GM12878 (cell line): ENCODE results near the gene S1PR1. TPM values are rescaled to one million over a fixed set of nuclear protein-coding genes. Genes with fewer than 3 reads are reported as not detected.

ENCODE experiments used
- ATAC-seq: fragments of 200-7000 bp; cut with Tn5 transposase; 3 replicates; pipeline ENCODE4 v1.9.1; 2020; ENCODE audit warnings: mild to moderate bottlenecking, moderate library complexity
- BruUV-seq: library from RNA; stranded (reverse); fragments of 400-500 nt; replicated peaks from 2 replicates; lab custom pipeline; 2021; lab: Mats Ljungman, UMichigan
- CTCF ChIA-PET: fragments of 300-600 bp; sonication (Branson Sonifier 250); formaldehyde crosslinking; extraction: SDS; loops from one replicate; lab custom pipeline; 2021; ENCODE audit warnings: inconsistent platforms; lab: Yijun Ruan, JAX
- POLR2A ChIA-PET: fragments of 350-600 bp; formaldehyde crosslinking; extraction: SDS; loops from one replicate; lab custom pipeline; 2021; ENCODE audit warnings: inconsistent platforms; lab: Charles Lee
- RAD21 ChIA-PET: fragments of 300-600 bp; sonication (Branson Sonifier 250); formaldehyde crosslinking; loops from one replicate; lab custom pipeline; 2023; ENCODE audit warnings: antibody characterized with exemption; ENCODE audit not compliant: unreplicated experiment; lab: Charles Lee
- SMC1A ChIA-PET: fragments of 300-600 bp; sonication (Branson Sonifier 250); formaldehyde crosslinking; loops from one replicate; lab custom pipeline; 2023; ENCODE audit not compliant: unreplicated experiment, uncharacterized antibody; lab: Charles Lee
- DNase-seq: peaks from one replicate; pipeline ENCODE4 v3.0.0-alpha.2; 2011; ENCODE audit warnings: low read depth, low spot score
- FAIRE-seq: peaks from 3 replicates; lab custom pipeline; 2011; peaks lifted over from hg19 to GRCh38; lab: Jason Lieb, UNC
- H2AFZ ChIP-seq: 2 replicates; pipeline ENCODE4 v1.6.0; 2011; ENCODE audit warnings: low read depth, low read length, control low read depth; ENCODE audit not compliant: control insufficient read depth
- H3K27ac ChIP-seq: 2 replicates; pipeline ENCODE4 v1.5.1; 2011; ENCODE audit warnings: control low read depth; ENCODE audit not compliant: control insufficient read depth, insufficient read depth
- H3K27me3 ChIP-seq, 2 experiments: replicated peaks in 1 of 2; 2 replicates each; pipeline versions ENCODE4 v1.6.0 to v1.6.1; 2011; ENCODE audit warnings: low read length in 1 of 2; ENCODE audit not compliant: control insufficient read depth in 2 of 2, insufficient read depth in 2 of 2
- H3K36me3 ChIP-seq, 2 experiments: 2 replicates each; pipeline ENCODE4 v1.5.1; 2011; ENCODE audit warnings: low read length in 1 of 2; ENCODE audit not compliant: control insufficient read depth in 2 of 2, insufficient read depth in 2 of 2
- H3K4me1 ChIP-seq: 2 replicates; pipeline ENCODE4 v1.6.1; 2011; ENCODE audit warnings: mild to moderate bottlenecking, low read length, moderate library complexity, mixed read lengths; ENCODE audit not compliant: control insufficient read depth, insufficient read depth
- H3K4me2 ChIP-seq: 2 replicates; pipeline ENCODE4 v1.6.0; 2011; ENCODE audit warnings: control low read depth; ENCODE audit not compliant: control insufficient read depth, insufficient read depth
- H3K4me3 ChIP-seq: fragments of 200-600 bp; sonication (generic); 2 replicates; pipeline ENCODE4 v1.5.1; 2016
- H3K79me2 ChIP-seq: 2 replicates; pipeline ENCODE4 v1.6.0; 2011; ENCODE audit warnings: low read length; ENCODE audit not compliant: control insufficient read depth, insufficient read depth
- H3K9ac ChIP-seq: 2 replicates; pipeline ENCODE4 v1.8.0; 2011; ENCODE audit warnings: low read length, control low read depth, mixed read lengths; ENCODE audit not compliant: control insufficient read depth, insufficient read depth
- H3K9me3 ChIP-seq: replicated peaks from 3 replicates; pipeline ENCODE4 v1.5.1; 2011; ENCODE audit warnings: mild to moderate bottlenecking, low read length; ENCODE audit not compliant: control insufficient read depth, insufficient read depth
- H4K20me1 ChIP-seq: 2 replicates; pipeline ENCODE4 v1.6.0; 2011; ENCODE audit not compliant: control insufficient read depth, insufficient read depth
- BRCA1 ChIP-seq: IDR thresholded peaks from 2 replicates; pipeline ENCODE4 v1.6.1; 2011; ENCODE audit warnings: low read depth, low read length, improper control_type of control experiment
- CBX5 ChIP-seq: sonication (generic); IDR thresholded peaks from 2 replicates; pipeline ENCODE4 v1.6.1; 2016; ENCODE audit warnings: low read depth, moderate library complexity, mild to moderate bottlenecking, inconsistent platforms
- EGR1 ChIP-seq, 2 experiments: IDR thresholded peaks; 1 replicate in 1 of 2; 2 replicates in 1 of 2; pipeline ENCODE4 v1.6.1; 2011 to 2012; ENCODE audit warnings: low read depth in 2 of 2, low read length in 2 of 2, borderline replicate concordance in 1 of 2, mild to moderate bottlenecking in 1 of 2, moderate library complexity in 1 of 2
- ESRRA ChIP-seq: IDR thresholded peaks from 2 replicates; pipeline ENCODE4 v1.6.1; 2012; ENCODE audit warnings: mild to moderate bottlenecking, low read length, improper control_type of control experiment
- FOXK2 ChIP-seq: fragments of 450-650 bp; IDR thresholded peaks from 2 replicates; pipeline ENCODE4 v1.6.1; 2017; ENCODE audit warnings: mild to moderate bottlenecking, moderate library complexity
- HDAC2 ChIP-seq: fragments of 200-600 bp; sonication (generic); IDR thresholded peaks from 2 replicates; pipeline ENCODE4 v1.6.1; 2017
- KAT2A ChIP-seq: conservative IDR thresholded peaks from 2 replicates; pipeline ENCODE4 v1.6.1; 2011; ENCODE audit warnings: low read depth, low read length; ENCODE audit not compliant: control insufficient read depth
- MEF2B ChIP-seq: fragments of 450-650 bp; IDR thresholded peaks from 2 replicates; pipeline ENCODE4 v1.6.1; 2018; ENCODE audit warnings: mild to moderate bottlenecking, moderate library complexity; ENCODE audit not compliant: partially characterized antibody, poor library complexity, severe bottlenecking
- NFYB ChIP-seq: IDR thresholded peaks from 2 replicates; pipeline ENCODE4 v1.6.1; 2011; ENCODE audit warnings: low read depth, mild to moderate bottlenecking, low read length, improper control_type of control experiment, moderate library complexity; ENCODE audit not compliant: insufficient read depth
- NR2C1 ChIP-seq: fragments of 450-650 bp; IDR thresholded peaks from 2 replicates; pipeline ENCODE4 v1.6.1; 2017; ENCODE audit warnings: antibody characterized with exemption, mild to moderate bottlenecking, moderate library complexity
- PAX5 ChIP-seq: IDR thresholded peaks from 2 replicates; pipeline ENCODE4 v1.6.1; 2011; ENCODE audit warnings: low read depth, low read length, borderline replicate concordance
- PAX8 ChIP-seq: fragments of 450-650 bp; IDR thresholded peaks from 2 replicates; pipeline ENCODE4 v1.6.1; 2017; ENCODE audit warnings: mild to moderate bottlenecking, moderate library complexity
- POLR2AphosphoS2 ChIP-seq: IDR thresholded peaks from 2 replicates; pipeline ENCODE4 v1.6.1; 2011; ENCODE audit warnings: low read depth, mild to moderate bottlenecking, low read length, improper control_type of control experiment, moderate library complexity
- SMARCA5 ChIP-seq: fragments of 450-650 bp; IDR thresholded peaks from 2 replicates; pipeline ENCODE4 v1.6.1; 2017; ENCODE audit warnings: mild to moderate bottlenecking
- SPI1 ChIP-seq: IDR thresholded peaks from 2 replicates; pipeline ENCODE4 v1.6.1; 2011; ENCODE audit warnings: low read depth, mild to moderate bottlenecking, low read length, moderate library complexity, borderline replicate concordance; ENCODE audit not compliant: insufficient read depth
- STAT1 ChIP-seq: fragments of 450-650 bp; conservative IDR thresholded peaks from 2 replicates; pipeline ENCODE4 v1.6.1; 2014; ENCODE audit warnings: antibody characterized with exemption, mild to moderate bottlenecking
- WGBS: methylation state at CpG from one replicate; pipeline ENCODE4 v1.1.6; 2016; ENCODE audit warnings: low lambda C conversion rate; ENCODE audit not compliant: insufficient replicate concordance, insufficient coverage; ENCODE audit errors: missing lambda C conversion rate; 5-methylcytosine and 5-hydroxymethylcytosine counted together
- in situ Hi-C: fragments of 300-500 bp; cut with MboI; formaldehyde crosslinking; loops from 9 replicates; pipeline ENCODE4 v1.14.3; 2018; ENCODE audit warnings: mixed read lengths
- intact Hi-C: fragments of 100-400 bp; cut with micrococcal nuclease; formaldehyde crosslinking; loops from one replicate; pipeline ENCODE4 v1.14.2; 2022; ENCODE audit not compliant: unreplicated experiment
- polyA plus RNA-seq, 11 experiments: library from polyadenylated mRNA; depleted of rRNA in 4 of 11; unstranded in 6 of 11; stranded (reverse) in 5 of 11; fragments of >200 nt; fragmentation: Nextera tagmentation in 4 of 11; fragmentation: Illumina TruSeq in 1 of 11; extraction: Ambion mirVana in 4 of 11; extraction: Trizol in 1 of 11; gene quantifications; 1 replicate in 1 of 11; 2 replicates in 10 of 11; pipeline versions ENCODE4 v1.2.1 to v1.2.3, GENCODE V29; 2011 to 2016; ENCODE audit warnings: inconsistent platforms in 2 of 11, missing spikeins in 2 of 11, low read depth in 1 of 11
- total RNA-seq, 4 experiments: library from RNA; depleted of rRNA in 3 of 4; stranded (reverse); fragments of >200 nt in 3 of 4; fragmentation: Illumina TruSeq in 1 of 4; extraction: Trizol in 1 of 4; gene quantifications; 2 replicates each; pipeline versions ENCODE4 v1.2.1 to v1.2.3, GENCODE V29; 2013 to 2021
- TF ChIP-seq, protein P1 (sequence below): IDR thresholded peaks from 2 replicates; pipeline ENCODE4 v1.6.1; 2012; ENCODE audit warnings: low read depth, low read length, improper control_type of control experiment
- TF ChIP-seq, protein P2 (sequence below): fragments of 450-650 bp; conservative IDR thresholded peaks from 2 replicates; pipeline ENCODE4 v1.6.1; 2017; ENCODE audit warnings: mild to moderate bottlenecking, moderate library complexity
- TF ChIP-seq, protein P3 (sequence below): fragments of 450-650 bp; IDR thresholded peaks from 2 replicates; pipeline ENCODE4 v1.6.1; 2017; ENCODE audit warnings: borderline replicate concordance
- TF ChIP-seq, protein P4 (sequence below): IDR thresholded peaks from 2 replicates; pipeline ENCODE4 v1.6.1; 2012; ENCODE audit warnings: low read depth, low read length, improper control_type of control experiment

The S1PR1 gene
- total and polyA plus RNA-seq, 10 of the 15 experiments (the other 5 are each of a cell fraction or from before 2014, with no cell fraction given) = 3.8 to 59.4 (median 30.7) TPM

DNA sequence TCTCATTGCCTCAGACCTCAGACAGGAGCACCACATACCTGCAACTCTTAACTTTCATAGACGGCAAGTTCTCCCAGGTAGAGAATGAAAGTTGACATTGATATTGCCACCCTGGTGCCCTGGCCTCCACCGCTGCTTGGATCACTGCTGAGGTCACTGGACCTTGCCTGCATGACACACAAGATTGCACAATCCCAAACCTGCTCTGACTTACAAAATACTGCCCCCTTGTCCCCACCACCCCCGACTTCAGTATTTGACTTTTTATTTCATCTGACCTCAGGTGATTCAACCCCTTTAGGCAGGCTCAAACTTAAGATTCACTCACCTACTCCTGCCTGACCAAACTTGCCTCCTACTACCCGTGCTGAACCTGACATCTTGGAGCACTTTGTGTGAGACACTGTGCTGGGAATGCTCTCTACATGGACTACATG is 43.1 kb upstream of the S1PR1 start:
- H3K9ac ChIP-seq = no peak overlapping the region
- FAIRE-seq = no peak
- 90% methylated on average over 4 of the region's 4 CpGs for WGBS
- no peak overlapping the region for H3K27ac ChIP-seq
- no peaks in the 10 kb centered on the region for H4K20me1 ChIP-seq
- no peak for ATAC-seq
- DNase-seq = no peak
- intact Hi-C loops (no loop called here), in situ Hi-C loops (no loop called here)
- H3K9me3 ChIP-seq = no peaks in the 10 kb centered on the region; the same call in 2 of the 3 replicates
- no peaks in the 10 kb centered on the region; a peak in 1 of 4 replicates for H3K27me3 ChIP-seq
- no TSS peak for BruUV-seq
- H3K4me3 ChIP-seq = no peak overlapping the region
- POLR2A ChIA-PET = interaction anchor here (1.1 kb wide), 1 partner anchor 15 kb away, joined by 3 read pairs; no protein-coding TSS in a partner anchor
- SMC1A ChIA-PET = interaction anchor here (0.7 to 1.2 kb wide), 2 partner anchors 11 to 42 kb away, joined by 3 read pairs; no protein-coding TSS in a partner anchor
- H3K4me1 ChIP-seq = peaks cover 3% of the 10 kb centered on the region
- no peak for TF ChIP-seq KAT2A
- no peak for TF ChIP-seq STAT1
- TF ChIP-seq BRCA1 = no peak
- no peak for TF ChIP-seq CBX5
- no peak for TF ChIP-seq FOXK2
- TF ChIP-seq MEF2B = no peak
- TF ChIP-seq PAX5 = no peak
- no peak for TF ChIP-seq EGR1 (IDR thresholded peaks at IDR 0.05; ENCODE audit: borderline replicate concordance in 1 of 2, low read depth in 2 of 2, low read length in 2 of 2)
- TF ChIP-seq SPI1 = no peak
- TF ChIP-seq, protein P1, sequence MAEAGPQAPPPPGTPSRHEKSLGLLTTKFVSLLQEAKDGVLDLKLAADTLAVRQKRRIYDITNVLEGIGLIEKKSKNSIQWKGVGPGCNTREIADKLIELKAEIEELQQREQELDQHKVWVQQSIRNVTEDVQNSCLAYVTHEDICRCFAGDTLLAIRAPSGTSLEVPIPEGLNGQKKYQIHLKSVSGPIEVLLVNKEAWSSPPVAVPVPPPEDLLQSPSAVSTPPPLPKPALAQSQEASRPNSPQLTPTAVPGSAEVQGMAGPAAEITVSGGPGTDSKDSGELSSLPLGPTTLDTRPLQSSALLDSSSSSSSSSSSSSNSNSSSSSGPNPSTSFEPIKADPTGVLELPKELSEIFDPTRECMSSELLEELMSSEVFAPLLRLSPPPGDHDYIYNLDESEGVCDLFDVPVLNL = no peak
- TF ChIP-seq, protein P2, sequence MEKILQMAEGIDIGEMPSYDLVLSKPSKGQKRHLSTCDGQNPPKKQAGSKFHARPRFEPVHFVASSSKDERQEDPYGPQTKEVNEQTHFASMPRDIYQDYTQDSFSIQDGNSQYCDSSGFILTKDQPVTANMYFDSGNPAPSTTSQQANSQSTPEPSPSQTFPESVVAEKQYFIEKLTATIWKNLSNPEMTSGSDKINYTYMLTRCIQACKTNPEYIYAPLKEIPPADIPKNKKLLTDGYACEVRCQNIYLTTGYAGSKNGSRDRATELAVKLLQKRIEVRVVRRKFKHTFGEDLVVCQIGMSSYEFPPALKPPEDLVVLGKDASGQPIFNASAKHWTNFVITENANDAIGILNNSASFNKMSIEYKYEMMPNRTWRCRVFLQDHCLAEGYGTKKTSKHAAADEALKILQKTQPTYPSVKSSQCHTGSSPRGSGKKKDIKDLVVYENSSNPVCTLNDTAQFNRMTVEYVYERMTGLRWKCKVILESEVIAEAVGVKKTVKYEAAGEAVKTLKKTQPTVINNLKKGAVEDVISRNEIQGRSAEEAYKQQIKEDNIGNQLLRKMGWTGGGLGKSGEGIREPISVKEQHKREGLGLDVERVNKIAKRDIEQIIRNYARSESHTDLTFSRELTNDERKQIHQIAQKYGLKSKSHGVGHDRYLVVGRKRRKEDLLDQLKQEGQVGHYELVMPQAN = no peak
- no peak for TF ChIP-seq NFYB
- no peak for TF ChIP-seq PAX8
- TF ChIP-seq, protein P3, sequence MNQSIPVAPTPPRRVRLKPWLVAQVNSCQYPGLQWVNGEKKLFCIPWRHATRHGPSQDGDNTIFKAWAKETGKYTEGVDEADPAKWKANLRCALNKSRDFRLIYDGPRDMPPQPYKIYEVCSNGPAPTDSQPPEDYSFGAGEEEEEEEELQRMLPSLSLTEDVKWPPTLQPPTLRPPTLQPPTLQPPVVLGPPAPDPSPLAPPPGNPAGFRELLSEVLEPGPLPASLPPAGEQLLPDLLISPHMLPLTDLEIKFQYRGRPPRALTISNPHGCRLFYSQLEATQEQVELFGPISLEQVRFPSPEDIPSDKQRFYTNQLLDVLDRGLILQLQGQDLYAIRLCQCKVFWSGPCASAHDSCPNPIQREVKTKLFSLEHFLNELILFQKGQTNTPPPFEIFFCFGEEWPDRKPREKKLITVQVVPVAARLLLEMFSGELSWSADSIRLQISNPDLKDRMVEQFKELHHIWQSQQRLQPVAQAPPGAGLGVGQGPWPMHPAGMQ = no peak
- no peak for TF ChIP-seq ESRRA
- TF ChIP-seq SMARCA5 = no peak
- TF ChIP-seq, protein P4, sequence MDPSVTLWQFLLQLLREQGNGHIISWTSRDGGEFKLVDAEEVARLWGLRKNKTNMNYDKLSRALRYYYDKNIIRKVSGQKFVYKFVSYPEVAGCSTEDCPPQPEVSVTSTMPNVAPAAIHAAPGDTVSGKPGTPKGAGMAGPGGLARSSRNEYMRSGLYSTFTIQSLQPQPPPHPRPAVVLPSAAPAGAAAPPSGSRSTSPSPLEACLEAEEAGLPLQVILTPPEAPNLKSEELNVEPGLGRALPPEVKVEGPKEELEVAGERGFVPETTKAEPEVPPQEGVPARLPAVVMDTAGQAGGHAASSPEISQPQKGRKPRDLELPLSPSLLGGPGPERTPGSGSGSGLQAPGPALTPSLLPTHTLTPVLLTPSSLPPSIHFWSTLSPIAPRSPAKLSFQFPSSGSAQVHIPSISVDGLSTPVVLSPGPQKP = no peak
- TF ChIP-seq POLR2AphosphoS2 = no peak
- TF ChIP-seq HDAC2 = no peak
- TF ChIP-seq NR2C1 = no peak
- H3K4me2 ChIP-seq = no peak overlapping the region
- CTCF ChIA-PET = interaction anchor here (1.5 to 1.9 kb wide), 2 partner anchors 45 to 52 kb away, joined by 3 to 6 read pairs; no protein-coding TSS in a partner anchor
- no peaks in the 10 kb centered on the region for H3K36me3 ChIP-seq
- no peak overlapping the region for H2AFZ ChIP-seq
- RAD21 ChIA-PET = interaction anchor here (1.4 kb wide), 1 partner anchor 95 kb away, joined by 4 read pairs; no protein-coding TSS in a partner anchor
- no peaks in the 10 kb centered on the region for H3K79me2 ChIP-seq
